Astrocyte of the cerebellum (primary cell): Measurements from ENCODE around the gene CBX5.

Source experiments
- DNase-seq: peaks from one replicate; pipeline ENCODE4 v3.0.0-alpha.2; 2011; ENCODE audit warnings: low read depth
- H3K4me3 ChIP-seq: 2 replicates; pipeline ENCODE4 v1.5.1; 2011; ENCODE audit warnings: mild to moderate bottlenecking, low read depth, low read length, moderate library complexity
- CTCF ChIP-seq: IDR thresholded peaks from 2 replicates; pipeline ENCODE4 v1.5.1; 2012; ENCODE audit warnings: low read length, low read depth, moderate library complexity, mild to moderate bottlenecking; ENCODE audit errors: missing control alignments
- in situ Hi-C: cut with HindIII; loops from 2 replicates; pipeline ENCODE4 v1.10.0; 2017; ENCODE audit warnings: low sequenced_read_pairs

The CBX5 gene

GRCh38 chr12:54182981-54183380, 96.9 kb downstream of the CBX5 start:
- TF ChIP-seq CTCF, result no peak
- DNase-seq, result no peak
- in situ Hi-C loops, result loop anchor here (25.0 kb wide), 1 partner anchor 421 kb away; the partner anchor contains the start of gene CISTR
- no peak overlapping the region for H3K4me3 ChIP-seq

- in situ Hi-C loops, result loop anchor here (25.0 kb wide), 1 partner anchor 420 kb away; the partner anchor contains the start of gene CISTR
- no peak for DNase-seq
- TF ChIP-seq CTCF, result no peak
- H3K4me3 ChIP-seq, result no peak overlapping the region
Measured at GRCh38 chr12:54182086-54182485, 97.8 kb downstream of the CBX5 start.
